Vagina (tissue), 2 donors: Measurements from ENCODE around the gene TAS1R3.

Experiments
- POLR2A ChIP-seq, 2 donors: fragments of 450-650 bp; IDR thresholded peaks; one replicate each; pipeline ENCODE4 v1.6.1; 2017; ENCODE audit warnings: antibody characterized with exemption in 2 of 2, mild to moderate bottlenecking in 2 of 2, moderate library complexity in 2 of 2
- POLR2AphosphoS5 ChIP-seq, 2 donors: sonication (generic); formaldehyde crosslinking; IDR thresholded peaks; one replicate each; pipeline ENCODE4 v1.9.0; 2017; ENCODE audit warnings: antibody characterized with exemption in 2 of 2, mild to moderate bottlenecking in 2 of 2, low read depth in 1 of 2; ENCODE audit not compliant: insufficient read depth in 1 of 2
- TF ChIP-seq, protein P1 (sequence below), 3 experiments: fragments of 450-650 bp in 2 of 3; fragments of 200-600 bp in 1 of 3; sonication (generic) in 1 of 3; IDR thresholded peaks; one replicate each; pipeline ENCODE4 v1.5.1; 2017 to 2019; ENCODE audit warnings: antibody characterized with exemption in 3 of 3, mild to moderate bottlenecking in 2 of 3, moderate library complexity in 2 of 3

DNA sequence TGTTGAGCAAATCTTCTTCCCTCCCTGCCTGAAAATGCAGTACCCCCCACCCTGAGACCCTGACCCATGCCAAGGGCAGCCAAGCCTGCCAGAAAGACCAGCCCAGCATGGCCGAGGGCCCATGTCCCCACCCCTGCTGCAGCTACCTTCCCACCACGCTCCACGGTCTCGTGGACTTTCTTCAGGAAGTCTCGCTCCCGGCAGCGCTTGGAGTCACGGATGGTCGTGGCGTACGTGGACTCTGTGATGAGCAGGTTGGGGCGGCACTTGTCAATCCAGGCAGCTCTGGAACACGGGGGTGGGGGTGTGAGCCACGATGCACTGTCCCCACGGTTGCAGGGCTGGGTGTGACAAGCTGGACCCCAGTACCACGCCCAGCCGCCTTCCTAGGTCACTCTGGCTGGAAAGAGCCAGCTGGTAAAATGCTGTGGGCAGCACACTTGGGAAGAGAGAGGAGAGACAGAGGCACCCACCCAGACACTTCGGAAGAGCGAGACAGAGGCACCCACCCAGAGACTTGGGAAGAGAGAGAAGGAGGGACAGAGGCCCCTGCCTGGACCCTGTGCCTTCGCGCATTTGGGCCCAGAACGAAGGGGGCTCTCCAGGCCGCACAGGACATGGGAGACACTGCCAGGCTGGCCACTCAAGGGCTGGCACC, 16.3 kb upstream of the TAS1R3 start:
- TF ChIP-seq, protein P1, sequence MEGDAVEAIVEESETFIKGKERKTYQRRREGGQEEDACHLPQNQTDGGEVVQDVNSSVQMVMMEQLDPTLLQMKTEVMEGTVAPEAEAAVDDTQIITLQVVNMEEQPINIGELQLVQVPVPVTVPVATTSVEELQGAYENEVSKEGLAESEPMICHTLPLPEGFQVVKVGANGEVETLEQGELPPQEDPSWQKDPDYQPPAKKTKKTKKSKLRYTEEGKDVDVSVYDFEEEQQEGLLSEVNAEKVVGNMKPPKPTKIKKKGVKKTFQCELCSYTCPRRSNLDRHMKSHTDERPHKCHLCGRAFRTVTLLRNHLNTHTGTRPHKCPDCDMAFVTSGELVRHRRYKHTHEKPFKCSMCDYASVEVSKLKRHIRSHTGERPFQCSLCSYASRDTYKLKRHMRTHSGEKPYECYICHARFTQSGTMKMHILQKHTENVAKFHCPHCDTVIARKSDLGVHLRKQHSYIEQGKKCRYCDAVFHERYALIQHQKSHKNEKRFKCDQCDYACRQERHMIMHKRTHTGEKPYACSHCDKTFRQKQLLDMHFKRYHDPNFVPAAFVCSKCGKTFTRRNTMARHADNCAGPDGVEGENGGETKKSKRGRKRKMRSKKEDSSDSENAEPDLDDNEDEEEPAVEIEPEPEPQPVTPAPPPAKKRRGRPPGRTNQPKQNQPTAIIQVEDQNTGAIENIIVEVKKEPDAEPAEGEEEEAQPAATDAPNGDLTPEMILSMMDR (IDR thresholded peaks at IDR 0.05), result no peak
- TF ChIP-seq POLR2A (IDR thresholded peaks at IDR 0.05) (no peak), POLR2AphosphoS5 (IDR thresholded peaks at IDR 0.05; ENCODE audit: insufficient read depth in 1 of 2, low read depth in 1 of 2) (no peak)
